ENCODE measurements around the gene SLC6A16.

- TF ChIP-seq CTCF (IDR thresholded peaks at IDR 0.05; ENCODE audit: insufficient read depth, low read length, poor library complexity, severe bottlenecking) (no peak), EZH2phosphoT487 (conservative IDR thresholded peaks at IDR 0.05; ENCODE audit: low read length) (no peak)
These were observed 60.7 kb downstream of the SLC6A16 start for GRCh38 chr19:49264258-49264657.

Data from SU-DHL-6 (cell line).